ENCODE data around the gene SERINC5. TPM values are rescaled to one million over a fixed set of nuclear protein-coding genes. Genes with fewer than 3 reads are reported as not detected.

The SERINC5 gene
- total RNA-seq, 1 donor from 2014 or later = 40.7 TPM

DNA sequence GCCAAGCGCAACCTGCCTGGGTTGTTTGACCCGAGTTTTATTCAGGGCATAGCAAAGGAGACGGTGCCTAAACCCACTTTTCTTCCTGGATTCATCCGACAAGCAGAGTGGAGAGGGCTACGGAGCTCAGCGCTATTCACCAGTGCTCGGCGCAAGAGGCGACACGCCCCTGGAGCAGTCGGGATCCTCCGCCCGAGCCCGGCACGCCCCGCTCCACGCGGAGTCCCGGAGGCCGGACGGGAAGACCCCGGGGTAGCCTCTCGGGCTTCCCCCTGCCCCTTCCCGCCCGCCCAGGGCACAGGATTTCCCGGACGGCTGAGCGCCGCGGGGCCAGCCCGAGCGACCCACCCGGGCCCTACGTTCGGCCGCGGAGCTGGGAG lies 427 bp downstream of the SERINC5 start:
- DNase-seq (ENCODE audit: low spot score) = peak; percentile 93

DNA sequence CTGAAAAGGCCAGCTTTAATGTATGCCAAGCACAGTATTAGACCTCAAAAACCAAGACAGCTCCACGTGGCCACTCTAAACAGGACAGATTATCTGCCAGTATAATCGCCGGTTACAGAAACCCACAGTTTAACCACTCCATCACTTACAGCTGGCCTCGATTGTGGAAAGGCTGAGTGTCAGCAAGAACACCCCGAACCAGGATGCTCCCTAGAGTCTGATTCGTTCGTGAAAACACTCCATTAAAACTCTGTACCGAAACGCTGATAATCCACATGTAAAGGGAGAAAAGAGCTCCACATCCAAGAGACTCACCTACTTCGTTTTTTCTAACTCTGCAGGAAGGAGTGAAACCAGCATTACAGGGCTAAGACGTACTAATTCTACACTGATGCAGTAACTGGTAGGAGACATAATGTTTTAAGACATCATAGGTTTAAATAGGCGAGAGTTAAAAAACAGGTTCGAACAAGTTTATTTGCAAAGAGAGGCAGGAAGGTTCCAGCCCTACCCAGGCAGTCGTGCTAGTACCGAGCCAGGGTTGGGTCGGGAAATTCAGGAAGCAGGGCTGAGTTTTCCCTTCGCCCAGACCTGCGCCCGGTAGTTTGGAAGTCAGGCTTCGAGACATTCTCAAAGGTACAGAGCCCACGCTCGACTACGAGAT lies 949 bp downstream of the SERINC5 start:
- no peak for DNase-seq (ENCODE audit: low spot score)

- no peak for DNase-seq (ENCODE audit: low spot score)
Measured at GRCh38 chr5:80251636-80252035, 4.2 kb downstream of the SERINC5 start.

GRCh38 chr5:80250801-80251200 lies 5.0 kb downstream of the SERINC5 start:
- DNase-seq (ENCODE audit: low spot score) = no peak

DNA sequence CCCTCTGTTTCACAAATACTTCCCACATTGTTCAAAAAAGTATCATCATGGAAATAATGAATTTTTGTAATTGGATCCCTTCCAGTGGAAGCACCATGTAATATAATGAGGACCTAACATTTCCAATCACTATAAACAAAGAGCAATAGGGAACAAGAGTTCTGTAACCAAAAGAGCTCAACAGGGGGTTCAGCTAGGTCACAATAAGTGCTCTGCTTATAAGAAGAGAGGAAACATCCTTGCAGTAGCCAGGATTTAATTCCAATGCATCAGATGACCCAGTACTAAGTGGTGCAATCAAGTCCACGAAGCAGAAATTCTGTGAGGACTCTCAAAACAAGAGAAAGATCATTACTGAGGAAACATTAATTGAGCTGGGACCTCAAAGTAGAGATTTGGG lies 5.9 kb downstream of the SERINC5 start:
- DNase-seq (ENCODE audit: low spot score) = no peak

DNA sequence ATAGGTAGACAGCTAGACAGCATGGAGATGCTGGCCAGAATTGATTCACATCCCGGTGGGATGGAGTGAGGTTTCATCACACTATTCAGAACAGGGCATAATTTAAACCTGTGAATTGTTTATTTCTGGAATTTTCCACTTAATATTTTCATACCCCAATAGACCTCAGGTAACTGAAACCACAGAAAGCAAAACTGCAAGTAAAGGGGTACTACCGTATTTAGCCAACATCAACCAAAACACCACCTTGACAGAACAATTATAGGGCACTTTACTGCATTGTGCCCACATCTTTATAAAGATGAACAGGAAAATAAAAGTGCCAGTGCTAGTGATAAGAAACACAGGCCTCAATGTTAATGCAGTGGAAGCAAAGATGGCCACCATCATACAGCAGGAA lies 7.5 kb downstream of the SERINC5 start:
- no peak for DNase-seq (ENCODE audit: low spot score)

DNA sequence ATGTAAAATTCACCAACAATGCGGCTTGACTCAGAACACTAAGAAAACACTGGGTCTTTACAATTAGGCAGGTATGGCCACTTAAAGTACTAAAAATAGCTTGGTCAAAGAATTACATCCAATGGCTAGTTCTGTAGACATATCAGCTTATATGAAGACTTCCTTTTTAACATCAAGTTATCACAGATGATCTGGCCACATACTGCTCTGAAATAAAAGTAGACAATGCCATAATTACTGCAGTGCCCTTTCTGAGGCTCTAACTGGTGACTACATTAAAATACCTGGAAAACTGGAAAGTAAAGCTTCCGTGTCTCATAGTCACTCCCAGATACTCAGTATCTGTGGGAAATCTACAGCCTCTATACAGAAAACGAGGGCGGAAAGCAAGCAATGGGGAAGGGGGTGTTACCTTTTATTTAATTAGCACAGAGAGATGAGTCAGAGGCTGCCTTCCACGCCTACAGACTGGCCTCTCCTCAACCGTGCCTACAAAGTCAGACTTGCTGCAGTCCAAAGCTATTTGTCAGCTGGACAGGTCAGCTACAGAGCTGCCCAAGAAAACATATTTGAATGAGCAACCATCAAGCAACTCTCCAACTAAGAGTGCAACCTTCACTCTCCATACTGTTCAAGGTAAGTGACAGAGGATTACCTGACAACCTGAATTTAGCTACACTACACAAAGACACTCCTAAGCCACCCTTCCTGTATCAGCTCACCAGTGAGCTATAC lies 8.7 kb downstream of the SERINC5 start:
- DNase-seq (ENCODE audit: low spot score) = peak; percentile 11

- DNase-seq (ENCODE audit: low spot score) = no peak
Measured at GRCh38 chr5:80246001-80246758, 9.7 kb downstream of the SERINC5 start.

DNA sequence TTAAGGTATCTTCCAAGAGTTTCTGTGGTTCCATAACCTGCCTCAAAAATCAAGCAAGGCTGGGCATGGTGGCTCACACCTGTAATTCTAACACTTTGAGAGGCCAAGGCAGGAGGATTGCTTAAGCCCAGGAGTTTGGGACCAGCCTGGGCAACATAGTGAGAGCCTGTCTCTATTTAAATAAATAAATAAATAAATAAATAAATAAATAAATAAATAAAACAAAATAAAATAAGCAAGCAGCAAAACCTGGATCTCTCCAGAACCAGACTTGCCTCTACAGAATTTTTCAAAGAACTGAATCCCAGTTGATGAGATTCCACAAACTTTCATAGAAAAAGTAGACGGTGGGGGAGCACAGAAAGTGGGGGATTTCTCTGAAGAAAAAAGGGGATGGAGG lies 12.3 kb downstream of the SERINC5 start:
- no peak for DNase-seq (ENCODE audit: low spot score)

DNA sequence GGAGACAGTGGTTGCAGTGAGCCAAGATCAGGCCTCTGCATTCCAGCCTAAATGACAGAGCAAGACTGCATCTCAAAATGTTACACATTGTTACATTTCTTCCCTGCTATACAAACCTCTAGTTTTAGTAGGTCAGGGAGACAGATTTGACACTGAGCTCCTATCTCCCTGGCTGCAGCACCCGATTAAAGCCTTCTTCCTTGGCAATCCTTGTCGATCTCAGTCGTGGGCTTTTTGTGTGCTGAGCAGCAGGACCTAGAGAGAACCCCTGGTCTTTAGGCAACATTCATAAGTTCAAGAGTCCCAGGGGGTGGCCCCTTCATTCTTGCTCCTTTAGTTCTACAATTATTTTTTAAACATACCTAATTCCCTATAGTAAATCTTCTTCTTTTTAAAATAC lies 13.0 kb downstream of the SERINC5 start:
- DNase-seq (ENCODE audit: low spot score) = no peak

DNA sequence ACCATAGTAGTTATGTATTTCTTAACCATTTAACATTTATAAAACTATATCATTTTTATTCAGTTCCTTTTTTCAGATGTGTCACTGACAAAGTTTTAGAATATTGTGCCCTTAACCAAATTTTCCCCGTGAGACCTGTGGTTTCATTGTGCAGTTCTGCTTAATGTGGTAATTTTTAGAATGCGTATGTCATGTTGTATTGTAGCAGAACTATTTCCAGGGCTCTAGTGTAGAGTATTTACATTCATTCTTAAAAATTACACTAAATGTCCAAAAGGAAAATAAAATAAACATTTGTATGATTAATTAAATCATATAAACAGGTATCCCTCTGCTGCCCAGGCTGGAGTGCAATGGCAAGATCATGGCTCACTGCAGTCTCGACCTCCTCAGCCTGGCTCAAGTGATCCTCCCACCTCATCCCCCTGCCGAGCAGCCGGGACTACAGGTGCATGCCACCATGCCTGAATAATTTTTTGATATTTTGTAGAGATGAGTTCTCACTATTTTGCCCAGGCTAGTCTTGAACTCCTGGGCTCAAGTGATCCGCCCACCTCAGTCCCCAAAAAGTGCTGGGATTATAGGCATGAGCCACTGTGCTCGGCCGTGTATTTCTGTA lies 15.4 kb downstream of the SERINC5 start:
- no peak for DNase-seq (ENCODE audit: low spot score)

- no peak for DNase-seq (ENCODE audit: low spot score)
Measured at GRCh38 chr5:80239680-80240367, 16.0 kb downstream of the SERINC5 start.

- DNase-seq (ENCODE audit: low spot score) = no peak
Measured at GRCh38 chr5:80238778-80239679, 16.8 kb downstream of the SERINC5 start.

GRCh38 chr5:80238097-80238496 lies 17.8 kb downstream of the SERINC5 start:
- no peak for DNase-seq (ENCODE audit: low spot score)

DNA sequence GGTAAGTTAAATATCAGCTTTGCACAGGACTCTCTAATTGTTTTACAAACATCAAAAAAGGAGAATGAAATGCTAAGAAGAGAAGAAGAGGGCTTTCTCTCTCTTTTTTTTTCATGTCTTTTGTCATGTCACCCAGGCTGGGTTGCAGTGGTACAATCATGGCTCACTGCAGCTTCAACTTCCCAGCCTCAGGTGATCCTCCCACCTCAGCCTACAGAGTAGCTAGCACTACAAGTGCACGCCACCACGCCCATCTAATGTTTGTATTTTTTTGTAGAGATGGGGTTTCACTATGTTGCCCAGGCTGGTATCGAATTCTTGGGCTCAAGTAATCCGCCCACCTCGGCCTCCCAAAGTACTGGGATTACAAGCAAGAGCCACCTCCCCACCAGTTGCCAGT lies 18.6 kb downstream of the SERINC5 start:
- no peak for DNase-seq (ENCODE audit: low spot score)

- no peak for DNase-seq (ENCODE audit: low spot score)
Measured at GRCh38 chr5:80234116-80234948, 21.5 kb downstream of the SERINC5 start.

- no peak for DNase-seq (ENCODE audit: low spot score)
Measured at GRCh38 chr5:80231693-80232092, 24.2 kb downstream of the SERINC5 start.

DNA sequence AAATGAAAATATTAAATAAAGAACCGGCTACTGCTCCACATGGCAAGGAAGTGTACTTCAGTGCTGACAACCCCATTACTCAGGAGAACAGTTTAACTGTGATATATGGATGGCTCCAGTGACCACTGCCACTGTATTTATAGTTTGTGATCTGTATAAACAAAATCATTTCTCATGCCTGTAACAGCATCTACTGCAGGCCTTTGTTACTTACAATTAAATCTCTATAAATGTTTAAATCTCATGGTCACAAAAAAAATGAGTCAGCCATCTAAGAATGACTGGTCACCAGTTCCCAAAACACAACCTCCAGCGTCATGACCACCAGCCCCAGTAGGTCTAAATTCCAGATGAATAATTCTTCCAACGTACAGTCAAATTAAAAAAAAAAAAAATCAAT lies 24.6 kb downstream of the SERINC5 start:
- DNase-seq (ENCODE audit: low spot score) = no peak

GRCh38 chr5:80230269-80230992 lies 25.4 kb downstream of the SERINC5 start:
- DNase-seq (ENCODE audit: low spot score) = no peak

All from mesenteric fat pad (tissue), 1 donor.